Renal cortical epithelial cell (primary cell): ENCODE data around the gene LRIG1. TPM values are rescaled to one million over a fixed set of nuclear protein-coding genes. Genes with fewer than 3 reads are reported as not detected.

Experiments used
- DNase-seq: peaks from one replicate; pipeline ENCODE4 v3.0.0-alpha.2; 2011; ENCODE audit warnings: low read depth
- total RNA-seq: library from RNA; depleted of rRNA; stranded (reverse); fragments of >200 nt; gene quantifications from 2 replicates; pipeline ENCODE4 v1.2.3, GENCODE V29; 2014

Gene LRIG1
- total RNA-seq, 1 donor from 2014 or later, result 12.7 TPM

DNA sequence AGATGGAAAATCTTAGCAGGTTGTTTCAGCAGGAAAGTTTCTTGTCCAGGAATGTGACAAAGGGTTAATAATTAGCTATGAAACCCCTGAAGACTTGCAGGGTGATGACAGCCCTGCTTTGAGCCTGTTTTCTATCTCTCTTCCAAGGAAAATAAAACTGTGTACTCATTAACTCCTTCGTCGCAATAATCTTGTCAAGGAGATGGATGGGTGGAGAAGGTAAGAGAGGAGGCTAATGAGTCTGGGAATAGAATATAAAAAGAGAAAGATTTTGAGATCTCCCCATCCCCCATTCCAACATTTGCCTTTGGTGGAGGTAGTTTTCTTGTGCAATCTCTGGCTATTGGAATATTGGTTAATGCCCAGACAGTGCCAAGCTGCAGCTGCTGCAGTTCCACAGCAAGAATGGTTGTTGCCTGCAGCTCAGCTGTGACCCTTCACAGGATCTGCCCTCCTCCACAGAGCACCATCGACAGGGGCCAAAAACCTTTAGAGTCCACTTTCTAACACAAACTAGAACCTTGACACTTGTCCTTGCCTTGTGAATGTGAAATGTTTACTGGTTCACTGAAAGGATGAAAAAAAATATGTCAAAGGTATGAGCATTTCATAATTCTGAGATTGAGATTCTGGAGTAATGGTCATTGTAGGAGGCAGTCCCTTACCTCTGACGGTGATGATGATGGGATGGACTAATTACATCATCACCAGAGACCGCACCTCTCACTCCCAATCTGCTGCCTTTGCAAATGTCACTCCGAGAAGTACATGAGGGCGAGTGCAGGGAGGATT lies 4.2 kb upstream of the LRIG1 start:
- DNase-seq, result peak; percentile 92

DNA sequence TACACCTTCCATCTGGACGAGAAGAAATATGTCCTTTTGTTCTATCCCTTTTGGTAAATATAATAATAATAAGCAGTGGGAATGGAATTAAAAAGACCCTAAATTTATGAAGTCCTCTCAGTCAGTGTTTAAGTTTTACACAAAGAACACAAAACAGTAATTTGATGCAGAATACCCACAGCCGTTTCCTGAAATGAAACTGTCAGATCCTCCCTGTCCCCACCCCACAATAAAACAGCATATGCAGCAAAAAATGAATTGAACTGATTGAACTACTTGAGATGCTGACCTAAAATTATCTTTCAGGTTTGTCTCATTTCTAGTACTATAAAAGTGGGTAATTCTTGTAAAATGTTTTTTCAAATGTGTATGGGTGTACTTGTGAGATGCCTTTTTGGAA lies 2.2 kb upstream of the LRIG1 start:
- no peak for DNase-seq

DNA sequence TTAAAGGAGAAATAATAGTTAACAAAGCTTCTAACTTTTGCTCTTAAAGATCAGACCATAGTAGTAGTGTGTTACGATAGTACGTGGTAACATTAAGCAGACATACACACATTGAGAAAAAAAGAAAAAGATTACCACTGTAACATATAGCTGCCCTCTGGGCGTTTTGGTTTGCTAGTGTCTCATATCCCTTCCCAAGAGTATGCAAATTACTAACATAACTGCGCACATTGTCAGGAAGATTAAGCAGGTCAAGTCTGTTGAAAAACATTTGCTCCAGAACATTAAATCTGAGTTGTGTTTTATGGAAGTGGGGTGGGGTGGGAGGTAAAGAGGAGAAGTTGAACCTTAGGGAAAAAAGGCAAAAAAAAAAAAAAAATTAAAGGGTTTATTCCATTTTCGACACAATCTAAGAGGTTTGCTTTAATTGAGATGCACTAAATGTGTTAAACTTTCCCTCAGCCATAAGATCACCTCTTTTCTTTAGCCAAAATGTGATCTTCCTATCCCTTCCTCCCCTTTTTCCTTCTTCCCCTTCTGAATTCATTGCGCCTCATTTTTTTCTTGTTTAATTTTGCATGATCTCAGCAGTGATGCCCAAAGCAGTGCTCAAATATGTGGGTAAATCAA lies 1.5 kb upstream of the LRIG1 start:
- DNase-seq, result no peak

DNA sequence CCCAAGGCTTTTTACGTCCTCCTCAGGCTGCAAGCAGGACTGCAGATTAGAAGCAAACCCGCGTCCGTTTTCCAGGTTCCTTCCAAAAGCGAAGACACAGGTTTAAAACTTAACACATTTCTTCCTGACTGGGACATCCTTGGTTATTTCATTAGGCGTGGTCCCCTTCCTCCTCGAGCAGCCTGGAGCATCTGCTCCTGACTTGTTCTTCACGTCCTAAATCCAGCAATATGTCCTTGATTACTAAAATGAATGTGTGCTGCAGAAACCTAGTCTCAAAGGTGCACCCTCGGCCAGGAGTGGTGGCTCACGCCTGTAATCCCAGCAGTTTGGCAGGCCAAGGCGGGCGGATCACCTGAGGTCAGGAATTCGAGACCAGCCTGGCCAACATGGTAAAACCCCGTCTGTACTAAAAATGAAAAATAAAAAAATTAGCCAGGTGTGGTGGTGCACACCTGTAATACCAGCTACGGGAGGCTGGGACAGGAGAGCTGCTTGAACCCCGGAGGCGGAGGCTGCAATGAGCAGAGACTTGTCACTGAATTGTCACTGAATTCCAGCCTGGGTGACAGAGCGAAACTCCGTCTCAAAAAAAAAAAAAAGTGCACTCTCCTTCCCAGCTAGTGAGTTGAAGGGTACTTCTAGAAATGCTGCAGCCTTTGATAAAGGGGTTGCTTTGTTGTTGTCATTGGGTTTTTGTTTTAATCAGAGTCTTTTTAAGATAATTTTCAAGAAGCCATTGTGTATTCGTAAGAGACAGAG lies 842 bp upstream of the LRIG1 start:
- no peak for DNase-seq

DNA sequence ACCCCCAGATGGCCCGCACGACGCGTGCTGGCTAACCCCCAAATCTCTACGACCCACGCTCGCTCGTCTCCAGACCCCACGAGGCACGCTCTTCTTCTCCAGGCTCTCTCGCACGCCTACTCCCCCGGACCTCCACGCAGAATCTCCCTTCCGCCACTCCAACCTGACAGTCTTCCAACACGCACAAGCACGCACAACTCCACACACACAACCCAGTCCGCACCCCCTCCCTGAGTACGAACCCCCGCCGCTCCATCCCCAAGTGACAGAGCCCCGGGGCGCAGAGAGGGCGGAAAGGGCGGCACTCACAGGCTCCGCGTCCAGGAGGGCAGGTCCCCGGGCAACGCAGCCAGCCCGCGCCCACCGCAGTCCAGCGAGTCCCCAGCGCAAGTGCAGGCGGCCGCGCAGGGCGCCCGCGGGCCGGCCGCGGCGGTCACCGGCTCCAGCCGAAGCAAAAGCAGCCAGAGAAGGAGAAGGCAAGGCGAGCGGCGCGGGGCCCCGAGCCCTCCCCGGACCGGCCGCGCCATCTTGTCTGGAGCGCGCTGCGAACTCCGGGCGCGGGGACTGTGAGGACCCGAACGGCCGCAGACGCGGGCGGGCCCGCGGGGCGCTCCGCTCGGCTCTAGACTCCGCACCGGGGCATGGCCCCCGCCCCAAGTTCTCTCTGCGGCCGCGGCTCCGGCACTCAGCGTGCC lies 794 bp downstream of the LRIG1 start:
- DNase-seq, result no peak

DNA sequence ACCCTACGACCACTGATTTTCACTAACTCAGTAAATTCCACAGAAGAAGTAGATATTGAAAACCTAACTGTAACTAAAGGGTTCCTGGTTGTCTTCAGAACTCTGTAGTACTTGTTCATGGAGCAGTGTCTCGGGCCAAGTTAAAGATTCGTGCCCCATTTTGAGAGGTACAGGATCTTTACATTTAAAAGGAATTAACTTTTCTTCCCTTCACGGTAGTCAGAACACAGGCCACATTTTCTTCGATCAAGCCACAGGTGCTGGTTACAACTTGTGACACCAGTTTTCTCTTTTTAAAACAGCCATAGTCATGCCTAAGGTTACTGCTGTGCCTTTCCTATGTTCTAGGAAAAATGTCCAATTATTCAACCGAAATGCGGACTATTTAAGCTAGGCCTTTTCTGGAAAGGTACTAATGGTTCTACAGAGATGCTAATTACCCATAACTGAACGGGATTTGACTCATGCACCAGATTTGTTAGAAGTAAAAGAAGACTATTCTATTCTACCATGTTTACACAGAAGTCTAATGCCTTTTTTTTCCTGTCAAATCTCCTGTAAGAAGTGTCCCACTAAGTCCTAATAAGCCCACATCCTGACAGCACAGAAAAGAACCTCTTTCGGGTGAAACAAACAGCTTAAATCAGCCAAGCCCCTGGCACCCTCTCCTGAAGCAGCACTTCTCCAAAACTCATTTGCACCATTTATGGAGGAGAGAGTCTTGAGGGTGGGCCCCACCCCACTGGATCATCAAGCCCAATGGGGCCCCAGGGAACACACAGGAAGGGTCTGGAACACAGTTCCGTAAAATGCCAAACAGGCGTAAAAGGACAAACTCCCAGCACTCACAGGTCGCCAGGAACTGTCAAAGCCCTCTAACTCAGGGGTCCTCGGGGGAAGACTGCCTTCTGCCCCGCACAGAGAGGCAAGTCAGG lies 1.9 kb downstream of the LRIG1 start:
- DNase-seq, result no peak

DNA sequence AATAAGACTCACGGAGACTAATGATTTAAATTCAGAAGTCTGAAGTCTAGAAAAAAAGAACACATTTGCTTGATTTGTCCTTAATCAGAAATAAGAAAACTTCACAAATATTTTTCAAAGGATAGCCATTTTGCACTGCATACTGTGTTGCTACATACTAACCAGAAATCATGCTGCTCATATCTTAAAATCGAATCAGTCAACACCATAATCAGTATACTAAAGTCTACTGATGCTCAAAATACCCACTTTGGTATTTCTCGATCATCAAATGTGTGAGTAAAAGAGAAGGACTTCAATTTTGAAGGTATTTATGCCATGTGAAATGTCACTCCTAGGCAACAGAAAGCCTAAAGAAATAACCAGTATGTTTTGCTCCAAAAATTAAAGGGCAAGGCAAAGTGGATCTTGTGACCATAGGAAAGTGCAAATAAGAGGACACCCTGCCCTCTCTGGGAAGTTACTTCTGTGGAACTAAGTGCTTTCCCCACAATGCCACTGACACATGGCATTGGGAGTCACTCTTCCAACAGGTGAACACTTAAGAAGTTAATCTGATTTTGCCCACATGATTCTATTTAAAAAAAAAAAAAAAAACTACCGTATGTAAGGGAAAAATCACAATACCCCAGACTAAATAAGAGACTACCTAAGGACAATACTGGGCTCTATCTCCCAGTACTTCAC lies 2.7 kb downstream of the LRIG1 start:
- no peak for DNase-seq

DNA sequence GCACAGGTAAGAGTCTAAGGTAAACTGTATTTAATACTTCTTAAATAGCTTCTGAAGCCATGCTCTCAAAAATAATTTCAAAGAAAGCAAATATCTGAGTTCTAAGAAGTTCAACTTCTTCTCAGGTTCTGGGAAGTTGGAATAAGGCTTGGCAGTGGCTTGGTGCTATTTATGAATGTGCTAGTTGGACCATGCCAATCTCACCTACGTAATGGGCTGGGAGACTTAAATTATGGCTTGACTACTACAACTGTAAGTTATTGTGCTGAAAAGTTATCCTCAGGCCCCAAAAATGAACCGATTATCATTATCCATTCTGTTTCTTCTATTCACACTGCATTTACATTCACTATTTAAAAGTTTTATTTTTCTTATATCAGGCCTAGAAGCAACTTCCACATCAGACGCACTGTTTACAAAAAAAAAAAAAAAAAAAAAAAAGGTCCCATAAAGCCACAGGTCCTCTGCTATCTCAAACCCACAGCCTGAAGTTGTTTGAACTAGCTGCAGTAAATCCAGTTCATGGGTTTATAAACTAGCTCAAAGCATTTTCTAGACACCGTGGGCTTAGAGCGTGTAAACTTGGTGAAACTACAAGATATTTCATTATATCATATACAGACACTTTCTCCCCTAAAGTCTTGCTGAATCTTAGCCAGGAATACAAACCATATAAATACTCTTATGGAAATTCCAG lies 3.4 kb downstream of the LRIG1 start:
- no peak for DNase-seq

DNA sequence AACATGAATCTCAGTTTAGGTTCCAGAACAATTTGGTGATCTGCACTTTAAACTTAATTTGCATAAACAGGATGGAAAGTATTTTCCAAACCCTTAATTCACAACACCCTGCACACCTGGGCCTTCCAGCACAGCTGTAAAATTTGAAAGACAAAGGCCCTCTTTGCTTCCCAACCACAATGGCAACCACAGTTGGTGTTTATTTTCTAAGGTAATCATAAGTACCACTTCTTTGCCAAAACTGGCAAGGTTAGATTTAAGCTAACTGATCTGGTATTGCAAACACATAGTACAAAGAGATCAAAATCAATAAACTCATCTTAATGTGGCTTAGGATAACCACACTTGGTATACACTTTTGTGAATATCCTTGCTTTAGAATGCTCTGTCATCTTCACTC lies 4.1 kb downstream of the LRIG1 start:
- DNase-seq, result no peak

DNA sequence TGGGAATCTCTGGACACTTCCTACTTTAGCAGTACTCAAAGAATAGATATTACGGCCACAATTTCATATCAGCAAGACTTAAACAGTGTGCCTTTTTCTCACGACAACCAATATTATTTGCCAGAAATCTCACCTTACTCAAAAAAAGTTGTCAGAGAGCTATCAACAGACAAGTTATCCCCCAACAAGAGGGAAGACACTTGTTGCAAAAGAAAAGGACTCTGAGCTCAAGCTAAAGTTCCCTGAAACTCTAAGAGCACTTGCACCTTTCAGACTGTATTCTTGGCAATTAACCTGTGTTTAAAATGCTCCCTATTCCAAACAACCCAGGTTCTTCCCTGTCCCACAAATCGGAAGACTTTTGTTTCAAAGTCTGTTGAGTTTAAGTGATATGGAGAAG lies 4.5 kb downstream of the LRIG1 start:
- no peak for DNase-seq

DNA sequence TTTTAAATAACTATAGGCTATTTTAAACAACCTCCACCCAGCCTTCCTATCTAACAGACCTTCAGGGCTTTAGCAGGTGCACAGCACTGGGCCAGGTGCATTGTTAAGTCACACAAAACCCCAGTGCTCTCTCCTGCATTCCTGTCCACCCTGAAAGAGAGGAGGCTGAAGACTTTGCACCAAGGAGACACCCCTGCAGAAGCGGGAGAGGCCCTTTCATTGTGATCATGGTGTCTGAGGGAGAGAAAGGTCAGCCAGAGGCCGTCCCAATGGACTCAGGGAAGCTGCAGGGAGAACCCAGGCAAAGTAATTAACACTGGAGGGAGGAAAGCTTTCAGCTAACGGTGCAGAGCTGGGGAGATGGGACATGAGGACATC lies 5.2 kb downstream of the LRIG1 start:
- DNase-seq, result no peak

DNA sequence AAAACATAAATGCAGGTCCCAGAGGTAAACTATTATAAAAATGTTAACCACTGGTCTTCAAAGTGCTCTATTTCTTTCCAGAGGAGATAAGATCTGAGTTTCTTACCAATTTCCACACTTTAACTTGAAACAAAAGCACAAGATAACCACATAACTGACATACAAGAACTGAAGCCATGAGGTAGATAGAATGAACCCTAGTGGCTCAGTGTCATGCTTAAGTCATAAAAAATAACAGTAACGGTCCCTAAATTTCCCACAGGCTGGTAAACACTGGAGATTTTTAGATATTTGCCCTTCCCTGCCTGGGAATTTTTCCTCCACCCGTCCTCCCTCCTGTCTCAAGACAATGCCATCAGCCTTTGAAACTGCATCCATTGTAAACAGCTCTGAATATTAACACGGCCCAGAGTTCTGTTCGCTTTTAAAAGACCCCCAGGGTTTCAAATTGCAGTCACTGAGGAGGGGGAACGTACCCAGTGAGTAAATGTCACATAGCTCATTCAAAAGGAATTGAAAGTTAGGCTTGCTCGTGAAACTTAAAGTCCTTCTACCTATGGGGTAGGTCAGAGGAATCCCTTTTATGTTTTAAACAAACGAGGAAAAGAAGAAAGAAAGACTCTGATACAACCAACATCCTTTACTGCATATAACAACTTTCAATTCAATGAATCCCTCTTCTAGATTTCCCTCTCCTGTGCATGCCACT lies 5.7 kb downstream of the LRIG1 start:
- no peak for DNase-seq

DNA sequence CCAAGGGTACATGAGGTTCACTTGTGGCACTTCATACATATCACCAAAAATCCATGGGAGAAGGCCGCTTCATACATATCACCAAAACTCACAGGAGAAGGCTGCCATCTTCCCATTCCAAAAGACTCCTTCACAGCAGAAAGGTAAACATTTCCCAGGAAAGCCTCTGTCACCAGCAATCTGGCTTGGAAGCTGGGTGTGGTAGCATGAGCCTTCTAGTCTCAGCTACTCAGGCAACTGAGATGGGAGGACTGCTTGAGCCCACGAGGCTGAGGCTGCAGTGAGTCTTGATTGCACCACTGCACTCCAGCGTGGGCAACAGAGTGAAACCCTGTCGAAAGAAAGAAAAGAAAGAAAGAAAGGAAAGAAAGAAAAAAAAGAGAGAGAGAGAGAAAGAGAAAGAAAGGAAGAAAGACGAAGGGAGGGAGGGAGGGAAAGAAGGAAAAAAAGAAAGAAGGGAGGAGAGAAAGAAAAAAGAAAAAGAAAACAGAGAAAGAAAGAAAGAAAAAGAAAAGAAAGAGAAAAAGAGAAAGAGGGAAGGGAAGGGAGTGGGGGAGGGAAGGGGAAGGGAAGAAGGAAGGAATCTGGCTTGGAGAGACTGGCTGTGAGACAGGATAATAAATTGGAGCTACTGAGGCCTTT lies 7.2 kb downstream of the LRIG1 start:
- DNase-seq, result no peak

DNA sequence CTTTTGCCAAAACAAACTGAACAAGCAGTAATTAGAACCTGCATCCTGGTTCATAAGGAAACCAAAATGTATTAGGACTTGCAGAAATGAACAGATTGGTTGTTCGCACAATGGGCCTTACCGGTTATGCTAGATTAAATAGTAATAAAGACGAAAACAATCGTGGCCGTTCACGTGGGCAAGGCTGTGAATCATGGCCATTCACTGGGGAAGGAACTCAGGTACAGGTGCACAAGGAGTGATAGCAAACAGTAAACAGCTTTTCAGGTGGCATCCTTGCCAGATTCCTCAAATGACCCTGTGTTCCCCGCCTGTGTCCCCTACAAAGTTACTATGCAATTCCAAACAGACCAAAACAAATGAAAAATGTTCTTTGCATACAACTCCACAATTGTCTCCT lies 8.2 kb downstream of the LRIG1 start:
- no peak for DNase-seq

DNA sequence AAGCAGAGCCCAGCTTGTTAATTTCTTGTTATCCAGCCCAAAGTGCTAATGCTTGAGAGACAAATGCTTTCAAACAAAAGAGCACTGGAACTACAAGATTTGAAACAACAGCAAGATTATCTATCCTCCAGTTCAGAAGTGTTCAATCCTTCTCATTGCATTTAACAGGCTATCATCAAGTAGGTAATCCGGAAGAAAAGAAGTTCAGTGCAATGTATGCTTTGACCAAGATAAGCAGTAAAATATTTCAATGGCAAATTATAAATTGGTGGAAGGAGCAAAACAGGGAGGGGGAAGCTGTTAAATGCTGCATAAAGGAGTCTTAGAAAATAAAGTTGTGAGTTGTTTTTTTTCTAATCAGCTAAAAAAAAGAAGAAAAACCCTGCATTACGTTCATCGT lies 8.8 kb downstream of the LRIG1 start:
- DNase-seq, result no peak

DNA sequence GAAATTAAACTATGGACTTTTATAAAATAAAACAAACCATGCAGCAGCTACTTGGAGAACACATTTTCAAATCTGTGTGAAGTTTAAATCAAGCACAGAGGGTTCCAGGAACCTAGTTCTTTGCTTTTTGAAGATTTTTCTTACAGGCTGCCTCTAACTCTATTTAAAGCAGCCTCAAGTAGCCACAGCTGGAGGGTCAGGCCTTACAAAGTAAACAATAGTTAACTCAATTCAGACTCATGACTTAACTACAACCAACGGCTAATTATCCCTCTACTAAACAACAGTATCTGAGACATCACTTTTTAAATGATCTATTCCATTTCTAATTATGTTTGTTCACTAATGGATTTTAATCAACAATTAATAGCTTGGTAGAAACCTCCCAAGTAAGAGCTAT lies 9.8 kb downstream of the LRIG1 start:
- no peak for DNase-seq

DNA sequence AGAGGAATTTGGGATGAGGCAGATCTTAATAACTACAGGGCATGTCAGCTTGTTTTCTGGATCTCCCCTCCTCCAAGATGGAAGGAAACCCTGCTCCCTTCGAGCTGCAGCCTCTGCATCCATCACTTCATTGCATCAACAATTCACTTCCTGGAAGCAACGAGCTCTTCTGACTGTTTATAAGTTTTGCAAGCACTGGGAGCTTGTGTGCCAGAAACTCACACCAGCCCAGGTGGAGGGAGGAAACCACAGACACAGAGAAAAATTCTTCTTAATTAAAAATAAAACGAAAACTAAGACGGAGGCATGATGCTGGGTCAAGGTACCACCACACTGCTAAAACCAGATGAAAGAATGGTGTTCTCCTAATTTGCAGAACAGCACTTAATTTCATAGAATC lies 10.6 kb downstream of the LRIG1 start:
- no peak for DNase-seq

DNA sequence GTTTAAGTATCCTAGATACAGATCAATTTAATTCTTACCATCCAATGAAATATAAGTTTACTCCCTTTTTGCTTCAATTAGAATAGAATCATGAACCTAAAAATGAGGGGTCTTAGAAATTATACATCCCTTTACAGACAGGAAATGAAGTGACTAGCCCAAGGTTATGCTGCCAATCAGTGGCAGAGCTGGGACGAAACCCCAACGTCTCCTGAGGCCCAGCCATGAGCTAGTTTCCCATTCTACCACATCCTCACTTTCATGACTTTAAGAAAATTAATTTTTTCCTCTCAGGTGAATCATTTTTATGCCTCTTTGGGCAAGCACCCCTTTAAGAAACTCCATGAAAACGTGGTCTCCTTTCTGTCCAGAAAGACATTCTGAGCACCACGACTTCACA lies 11.2 kb downstream of the LRIG1 start:
- no peak for DNase-seq

DNA sequence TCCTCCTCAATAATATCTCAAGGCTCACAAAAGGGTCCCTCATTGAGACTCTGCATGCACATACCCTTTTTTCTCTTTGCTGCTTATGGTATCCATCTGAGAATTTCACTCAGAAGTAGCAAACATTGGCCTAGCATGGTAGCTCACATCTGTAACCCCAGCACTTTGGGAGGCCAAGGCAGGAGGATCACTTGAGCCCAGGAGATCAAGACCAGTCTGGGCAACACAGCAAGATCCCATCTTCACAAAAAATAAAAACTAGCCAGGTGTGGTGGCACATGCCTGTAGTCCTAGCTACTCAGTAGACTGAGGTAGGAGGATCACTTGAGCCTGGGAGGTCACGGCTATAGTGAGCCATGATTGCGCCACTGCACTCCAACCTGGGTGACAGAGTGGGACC lies 11.7 kb downstream of the LRIG1 start:
- no peak for DNase-seq
